GM19328 (cell line): Measurements from ENCODE around the gene TSPAN1.

ENCODE experiments used
- ATAC-seq: cut with Tn5 transposase; IDR thresholded peaks from one replicate; pipeline ENCODE4 v1.9.1; 2021; ENCODE audit warnings: mild to moderate bottlenecking, moderate library complexity; ENCODE audit not compliant: unreplicated experiment

The TSPAN1 gene

DNA sequence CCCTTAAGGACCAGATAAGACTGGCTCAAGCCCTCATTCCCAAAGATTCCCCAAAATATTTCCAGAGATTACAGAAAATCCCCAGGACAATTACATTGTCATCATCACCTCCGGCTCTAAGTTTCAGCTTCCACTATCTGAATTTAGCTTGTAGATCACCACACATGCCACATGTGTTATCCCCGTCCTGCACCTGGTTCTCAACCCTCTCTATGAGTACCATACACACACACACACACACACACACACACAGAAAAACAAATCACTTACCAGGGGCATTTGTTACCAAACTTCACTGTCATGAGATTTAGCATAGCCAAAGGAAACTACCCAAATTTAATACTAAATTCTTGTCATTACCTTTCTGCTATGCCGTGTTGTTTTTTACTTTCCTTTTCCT, 15.4 kb upstream of the TSPAN1 start:
- ATAC-seq: no peak

DNA sequence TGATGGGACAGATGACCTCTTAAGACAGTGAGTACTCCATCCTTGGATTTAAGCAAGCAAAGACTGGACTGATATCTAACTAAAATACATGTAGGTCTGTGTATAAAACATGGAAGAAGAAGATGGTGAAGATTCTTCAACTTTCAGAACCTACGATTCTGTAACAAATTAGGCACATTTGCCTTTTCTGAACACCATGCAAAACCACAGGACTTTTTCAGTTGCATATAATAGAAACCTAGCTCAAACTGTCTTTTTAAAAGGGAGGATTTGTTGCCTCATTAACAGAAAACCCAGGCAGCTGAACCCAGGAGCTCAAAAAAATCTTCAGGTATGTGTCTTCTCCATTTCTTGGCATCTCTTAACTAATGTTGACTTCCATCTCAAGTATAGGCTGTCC, 14.7 kb upstream of the TSPAN1 start:
- no peak for ATAC-seq

DNA sequence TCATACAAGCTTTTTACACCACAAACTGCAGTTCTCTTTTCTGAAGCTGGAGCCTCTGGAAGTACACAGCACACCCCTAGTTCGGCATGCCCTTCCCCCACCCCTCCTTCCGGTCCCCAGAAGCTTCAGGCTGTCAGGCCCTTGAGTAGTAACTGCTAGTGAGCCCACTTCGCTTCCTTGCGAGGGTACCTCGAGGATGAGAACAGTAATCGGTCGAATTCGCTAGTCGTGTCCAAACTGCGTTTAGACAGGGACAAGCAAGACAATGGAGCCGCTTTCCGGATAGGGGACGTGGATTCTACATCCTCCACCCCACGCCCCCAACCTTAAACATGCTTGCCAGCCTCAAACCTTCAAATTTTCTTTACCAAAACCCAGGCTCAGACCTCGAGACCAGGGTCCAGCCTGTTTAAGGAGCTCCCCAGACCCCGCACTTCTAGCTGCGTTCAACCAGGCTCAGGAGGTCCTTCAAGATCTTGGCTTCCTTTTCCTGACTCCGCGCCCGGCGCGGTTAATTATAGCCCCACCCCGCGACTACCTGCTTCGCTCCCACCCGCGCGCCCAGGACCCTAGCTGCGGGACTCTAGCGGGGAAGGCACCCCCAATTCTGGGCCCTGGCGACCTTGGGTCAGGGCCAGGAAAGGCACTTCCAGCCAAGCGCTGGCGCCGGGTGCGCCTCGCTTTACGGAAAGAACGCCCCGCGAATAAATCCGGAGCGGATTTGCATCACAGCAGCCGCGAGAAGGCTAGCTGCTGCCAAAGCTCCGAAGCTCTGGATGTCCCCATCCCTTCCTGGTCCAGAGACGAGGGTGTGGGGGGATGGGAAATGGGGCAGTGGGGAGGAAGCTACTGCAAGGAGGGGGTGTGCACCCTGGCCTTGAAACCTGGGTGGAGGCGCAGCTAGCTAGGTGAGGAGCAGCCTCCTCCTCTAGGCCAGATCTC, 8.1 kb upstream of the TSPAN1 start:
- no peak for ATAC-seq

DNA sequence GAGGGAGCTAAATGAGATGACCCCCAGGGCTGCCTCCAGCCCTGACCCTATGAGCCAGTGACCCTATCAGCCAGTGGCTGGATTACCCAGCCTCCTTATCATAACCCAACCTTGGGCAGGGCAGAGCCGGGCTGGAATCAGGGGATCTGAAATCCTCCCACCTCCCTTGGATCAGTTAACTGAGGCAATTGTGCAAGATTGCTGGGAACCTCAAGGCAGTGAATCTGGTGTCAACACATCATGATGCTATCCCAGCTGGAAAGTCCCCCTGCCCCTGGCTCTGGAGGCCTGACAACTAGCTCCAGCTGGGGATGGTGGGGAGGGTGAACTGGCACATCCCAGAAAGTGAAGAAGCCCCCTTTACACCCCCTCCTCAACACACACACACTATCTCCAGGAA, 6.4 kb upstream of the TSPAN1 start:
- no peak for ATAC-seq

GRCh38 chr1:46169811-46170454, 5.0 kb upstream of the TSPAN1 start:
- no peak for ATAC-seq

- ATAC-seq: no peak
These were observed 3.5 kb upstream of the TSPAN1 start for GRCh38 chr1:46171351-46171750.

DNA sequence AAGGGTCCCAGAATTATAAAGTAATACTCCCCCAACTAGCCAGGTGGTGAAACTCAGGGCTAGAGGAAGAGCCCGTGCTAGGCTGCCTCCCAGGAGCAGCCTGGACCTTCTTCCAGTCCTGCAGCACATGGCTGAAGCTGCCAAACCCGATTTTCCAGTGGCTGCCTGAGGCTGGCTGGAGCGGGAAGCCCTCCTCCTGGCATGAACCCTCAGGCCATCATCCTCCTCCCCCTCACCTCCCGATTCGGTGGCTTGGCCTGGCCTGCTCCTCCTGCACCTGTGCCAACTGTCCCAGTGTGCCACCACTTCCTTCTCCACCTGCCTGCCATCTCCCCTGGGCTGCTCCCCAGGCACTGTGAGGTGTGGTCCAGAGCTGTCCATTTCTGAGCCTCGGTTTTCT, 3.0 kb upstream of the TSPAN1 start:
- no peak for ATAC-seq

GRCh38 chr1:46172321-46172720, 2.6 kb upstream of the TSPAN1 start:
- no peak for ATAC-seq

- no peak for ATAC-seq
These were observed 1.5 kb upstream of the TSPAN1 start for GRCh38 chr1:46173361-46173856.

GRCh38 chr1:46175243-46175642, 356 bp downstream of the TSPAN1 start:
- no peak for ATAC-seq

- ATAC-seq: no peak
These were observed 1.5 kb downstream of the TSPAN1 start, which contains the start of gene P3R3URF for GRCh38 chr1:46176211-46176865. TSS of gene P3R3URF (minus strand) at chr1:46176488. CDS start at chr1:46176471, 17 bp downstream.

GRCh38 chr1:46179138-46180081, 4.5 kb downstream of the TSPAN1 start:
- no peak for ATAC-seq

DNA sequence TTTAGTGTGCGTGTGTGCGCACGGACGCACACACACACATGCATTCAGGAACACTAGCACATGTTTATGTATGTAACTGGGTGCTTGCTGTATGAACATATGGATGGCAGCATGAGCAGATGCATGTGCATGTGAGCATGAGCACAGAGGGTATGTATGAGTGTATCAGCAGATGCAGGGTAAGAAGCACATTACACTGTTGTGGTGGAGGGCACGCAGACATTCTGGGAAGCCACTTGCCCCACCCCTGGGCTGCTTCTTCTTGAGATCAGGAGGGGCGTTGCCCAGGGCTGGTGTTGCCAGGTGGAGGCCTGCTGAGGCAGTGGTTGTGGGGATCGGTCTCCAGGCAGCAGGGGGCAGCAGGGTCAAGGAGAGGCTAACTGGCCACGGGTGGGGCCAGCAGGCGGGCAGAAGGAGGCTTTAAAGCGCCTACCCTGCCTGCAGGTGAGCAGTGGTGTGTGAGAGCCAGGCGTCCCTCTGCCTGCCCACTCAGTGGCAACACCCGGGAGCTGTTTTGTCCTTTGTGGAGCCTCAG, 5.3 kb downstream of the TSPAN1 start:
- ATAC-seq: no peak

GRCh38 chr1:46181343-46182260, 6.7 kb downstream of the TSPAN1 start:
- ATAC-seq: no peak

DNA sequence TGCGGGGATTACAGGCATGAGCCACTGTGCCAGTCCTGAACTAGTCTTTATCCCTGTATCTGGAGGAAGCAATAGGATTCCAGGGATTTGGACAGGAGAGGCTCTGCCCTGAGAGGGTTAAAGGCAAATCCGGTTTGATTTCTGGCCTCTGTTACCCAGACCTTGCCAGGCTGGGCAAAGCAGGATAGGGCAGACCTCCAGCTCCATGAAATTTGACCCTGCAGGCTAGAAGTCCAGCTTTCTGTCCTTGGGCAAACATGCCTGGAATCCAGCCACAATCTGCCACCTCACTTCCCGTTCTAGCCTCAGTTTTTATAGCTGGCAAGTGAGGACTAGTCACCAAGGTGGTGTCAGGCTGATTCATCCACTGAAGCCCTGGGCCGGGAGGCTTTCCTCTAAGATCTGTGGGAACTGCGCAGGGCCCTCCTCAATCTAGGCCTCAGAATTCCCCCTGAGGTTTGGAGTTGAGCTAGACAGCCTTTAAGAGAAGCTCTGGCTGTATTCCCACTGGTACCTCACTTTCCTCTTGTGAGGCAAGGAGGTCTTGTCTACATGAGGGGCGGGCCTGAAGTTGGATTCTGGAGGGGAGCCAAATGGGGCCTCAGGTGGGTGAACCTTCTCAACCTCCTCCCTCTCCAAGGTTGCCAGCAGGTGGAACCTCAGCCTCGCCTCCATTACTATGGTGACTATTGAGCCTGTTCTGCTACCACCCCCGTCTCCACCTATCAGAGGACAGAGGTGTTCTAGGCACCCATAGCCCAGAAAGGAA, 8.4 kb downstream of the TSPAN1 start:
- ATAC-seq: no peak

- no peak for ATAC-seq
These were observed 9.2 kb downstream of the TSPAN1 start for GRCh38 chr1:46183926-46184557.

- ATAC-seq: no peak
These were observed 10.2 kb downstream of the TSPAN1 start for GRCh38 chr1:46184920-46185658.
